WTC11 (cell line): ENCODE measurements around the gene NUP62. TPM values are rescaled to one million over a fixed set of nuclear protein-coding genes. Genes with fewer than 3 reads are reported as not detected.

ENCODE experiments used
- ATAC-seq: fragments of 200-7000 bp; cut with Tn5 transposase; 2 replicates; pipeline ENCODE4 v1.10.0; 2021; ENCODE audit warnings: mild to moderate bottlenecking, moderate library complexity
- CTCF ChIA-PET: fragments of 300-600 bp; sonication (Branson Sonifier 250); formaldehyde crosslinking; loops from one replicate; lab custom pipeline; 2021; ENCODE audit warnings: antibody characterized with exemption; lab: Charles Lee
- POLR2A ChIA-PET: fragments of 350-600 bp; sonication (Branson Sonifier 250); formaldehyde crosslinking; loops from one replicate; lab custom pipeline; 2021; ENCODE audit warnings: antibody characterized with exemption; lab: Charles Lee
- DNase-seq: peaks from one replicate; pipeline ENCODE4 v3.0.0; 2021; ENCODE audit warnings: low spot score
- H3K27ac Mint-ChIP-seq: 2 replicates; pipeline ENCODE4 v1.8.0; 2021; ENCODE audit warnings: mixed read lengths
- H3K27me3 Mint-ChIP-seq: 2 replicates; pipeline ENCODE4 v1.8.0; 2021; ENCODE audit warnings: low read depth, mild to moderate bottlenecking, moderate library complexity, mixed read lengths
- H3K36me3 Mint-ChIP-seq: 2 replicates; pipeline ENCODE4 v1.8.0; 2021; ENCODE audit warnings: mixed read lengths
- H3K4me1 Mint-ChIP-seq: 2 replicates; pipeline ENCODE4 v1.8.0; 2022; ENCODE audit warnings: mixed read lengths
- H3K4me3 Mint-ChIP-seq: 2 replicates; pipeline ENCODE4 v1.8.0; 2021; ENCODE audit warnings: mild to moderate bottlenecking, moderate library complexity, mixed read lengths
- H3K9me3 Mint-ChIP-seq: 2 replicates; pipeline ENCODE4 v1.8.0; 2021; ENCODE audit warnings: mixed read lengths
- ARID4B ChIP-seq: sonication (generic); formaldehyde crosslinking; IDR thresholded peaks from 2 replicates; pipeline ENCODE4 v1.8.0; 2023; ENCODE audit warnings: missing genetic modification reagents, mild to moderate bottlenecking, borderline replicate concordance
- CBFB ChIP-seq: sonication (generic); formaldehyde crosslinking; IDR thresholded peaks from 2 replicates; pipeline ENCODE4 v1.8.1; 2022; ENCODE audit warnings: mild to moderate bottlenecking, low read depth, missing genetic modification reagents
- CDX4 ChIP-seq: fragments of 250-450 bp; sonication (Bioruptor Pico); IDR thresholded peaks from 2 replicates; pipeline ENCODE4 v1.9.0; 2021; ENCODE audit warnings: moderate library complexity, mild to moderate bottlenecking, inconsistent platforms, borderline replicate concordance
- ETV6 ChIP-seq: sonication (generic); formaldehyde crosslinking; IDR thresholded peaks from 2 replicates; pipeline ENCODE4 v1.8.1; 2022; ENCODE audit warnings: mild to moderate bottlenecking, missing genetic modification reagents
- FOXP1 ChIP-seq: sonication (generic); formaldehyde crosslinking; IDR thresholded peaks from 2 replicates; pipeline ENCODE4 v1.8.0; 2022; ENCODE audit warnings: missing genetic modification reagents, mild to moderate bottlenecking, moderate library complexity, borderline replicate concordance
- GABPB1 ChIP-seq: sonication (generic); formaldehyde crosslinking; IDR thresholded peaks from 2 replicates; pipeline ENCODE4 v1.8.1; 2023; ENCODE audit warnings: mild to moderate bottlenecking, missing genetic modification reagents
- IRF1 ChIP-seq: sonication (generic); formaldehyde crosslinking; IDR thresholded peaks from 2 replicates; pipeline ENCODE4 v1.8.0; 2023; ENCODE audit warnings: missing genetic modification reagents
- JAZF1 ChIP-seq: fragments of 250-450 bp; sonication (Bioruptor Pico); IDR thresholded peaks from 2 replicates; pipeline ENCODE4 v1.9.0; 2021; ENCODE audit warnings: moderate library complexity, mild to moderate bottlenecking, inconsistent platforms
- KAT7 ChIP-seq: sonication (generic); formaldehyde crosslinking; IDR thresholded peaks from 2 replicates; pipeline ENCODE4 v1.8.1; 2023; ENCODE audit warnings: missing genetic modification reagents, mild to moderate bottlenecking, borderline replicate concordance
- NR2C2 ChIP-seq: sonication (generic); formaldehyde crosslinking; IDR thresholded peaks from 2 replicates; pipeline ENCODE4 v1.8.0; 2022; ENCODE audit warnings: mild to moderate bottlenecking, missing genetic modification reagents
- PRRX2 ChIP-seq: fragments of 250-450 bp; sonication (Bioruptor Pico); IDR thresholded peaks from 2 replicates; pipeline ENCODE4 v1.8.0; 2021; ENCODE audit warnings: mild to moderate bottlenecking
- RELA ChIP-seq: sonication (generic); formaldehyde crosslinking; IDR thresholded peaks from 2 replicates; pipeline ENCODE4 v1.8.1; 2022; ENCODE audit warnings: missing genetic modification reagents, mild to moderate bottlenecking, borderline replicate concordance
- RORB ChIP-seq: fragments of 250-450 bp; sonication (Bioruptor Pico); IDR thresholded peaks from 2 replicates; pipeline ENCODE4 v1.9.0; 2021; ENCODE audit warnings: mild to moderate bottlenecking
- SMAD4 ChIP-seq: sonication (generic); formaldehyde crosslinking; IDR thresholded peaks from 2 replicates; pipeline ENCODE4 v1.8.0; 2022; ENCODE audit warnings: mild to moderate bottlenecking, missing genetic modification reagents
- SOX15 ChIP-seq: fragments of 250-450 bp; sonication (Bioruptor Pico); IDR thresholded peaks from 2 replicates; pipeline ENCODE4 v1.9.0; 2021; ENCODE audit warnings: mild to moderate bottlenecking
- STAT6 ChIP-seq: sonication (generic); formaldehyde crosslinking; conservative IDR thresholded peaks from 2 replicates; pipeline ENCODE4 v1.8.1; 2023; ENCODE audit warnings: mild to moderate bottlenecking, low read depth, missing genetic modification reagents, moderate library complexity
- TP53 ChIP-seq: sonication (generic); formaldehyde crosslinking; IDR thresholded peaks from 2 replicates; pipeline ENCODE4 v1.8.1; 2023; ENCODE audit warnings: mild to moderate bottlenecking, missing genetic modification reagents
- USF1 ChIP-seq: sonication (generic); formaldehyde crosslinking; IDR thresholded peaks from 2 replicates; pipeline ENCODE4 v1.8.0; 2022; ENCODE audit warnings: mild to moderate bottlenecking, missing genetic modification reagents
- USF2 ChIP-seq: sonication (generic); formaldehyde crosslinking; IDR thresholded peaks from 2 replicates; pipeline ENCODE4 v1.8.1; 2023; ENCODE audit warnings: mild to moderate bottlenecking, missing genetic modification reagents, moderate library complexity
- ZNF121 ChIP-seq: sonication (generic); formaldehyde crosslinking; IDR thresholded peaks from 2 replicates; pipeline ENCODE4 v1.8.0; 2023; ENCODE audit warnings: missing genetic modification reagents
- ZNF263 ChIP-seq: sonication (generic); formaldehyde crosslinking; IDR thresholded peaks from 2 replicates; pipeline ENCODE4 v1.8.1; 2022; ENCODE audit warnings: low read depth, mild to moderate bottlenecking, moderate library complexity, missing genetic modification reagents
- ZNF416 ChIP-seq: fragments of 250-450 bp; sonication (Bioruptor Pico); IDR thresholded peaks from 2 replicates; pipeline ENCODE4 v1.9.0; 2021; ENCODE audit warnings: mild to moderate bottlenecking, inconsistent platforms
- ZNF671 ChIP-seq: fragments of 250-450 bp; sonication (Bioruptor Pico); IDR thresholded peaks from 2 replicates; pipeline ENCODE4 v1.8.0; 2021; ENCODE audit warnings: mild to moderate bottlenecking
- total RNA-seq: library from RNA; stranded (reverse); gene quantifications from 3 replicates; pipeline ENCODE4 v1.2.3, GENCODE V29; 2021

Gene NUP62
- total RNA-seq, 1 experiment from 2014 or later = 87.1 TPM

- TF ChIP-seq ETV6 (CRISPR knock-in tag) (no peak), STAT6 (CRISPR knock-in tag) (no peak), RORB (CRISPR knock-in tag) (no peak), IRF1 (CRISPR knock-in tag) (no peak), SOX15 (no peak), ARID4B (CRISPR knock-in tag) (no peak), USF1 (CRISPR knock-in tag) (no peak), TP53 (CRISPR knock-in tag) (no peak), GABPB1 (CRISPR knock-in tag) (no peak)
- Mint-ChIP-seq H3K27ac (peak overlapping the region; percentile 19; the same call in 1 of the 2 replicates), H3K36me3 (peaks cover 29% of the 10 kb centered on the region), H3K27me3 (peaks cover 4% of the 10 kb centered on the region; the same call in 1 of the 2 replicates), H3K4me3 (peak overlapping the region; percentile 99), H3K4me1 (peaks cover 31% of the 10 kb centered on the region), H3K9me3 (no peaks in the 10 kb centered on the region)
- POLR2A ChIA-PET = interaction anchor here (0.7 kb wide), 2 partner anchors 339 to 545 kb away, joined by 3 to 5 read pairs; no protein-coding TSS in a partner anchor
- CTCF ChIA-PET = interaction anchor here (1.0 to 1.5 kb wide), 2 partner anchors 10 to 12 kb away, joined by 3 to 7 read pairs; no protein-coding TSS in a partner anchor
- no peak for DNase-seq
- ATAC-seq = no peak
Observed at GRCh38 chr19:49927526-49928264, 1.6 kb downstream of the NUP62 start.

GRCh38 chr19:49926515-49926914, 2.8 kb downstream of the NUP62 start:
- Mint-ChIP-seq H3K36me3 (peaks cover 31% of the 10 kb centered on the region), H3K4me1 (peaks cover 40% of the 10 kb centered on the region), H3K9me3 (no peaks in the 10 kb centered on the region), H3K4me3 (no peak overlapping the region), H3K27ac (no peak overlapping the region), H3K27me3 (peaks cover 4% of the 10 kb centered on the region; the same call in 1 of the 2 replicates)
- DNase-seq (no peak), ATAC-seq (no peak)
- ChIA-PET CTCF (no interaction called here), POLR2A (no interaction called here)
- TF ChIP-seq USF2 = no peak
- TF ChIP-seq SMAD4 (CRISPR knock-in tag) = no peak
- TF ChIP-seq CDX4 (CRISPR knock-in tag) = no peak
- TF ChIP-seq KAT7 (CRISPR knock-in tag) = no peak
- no peak for TF ChIP-seq IRF1 (CRISPR knock-in tag)
- no peak for TF ChIP-seq ZNF121 (CRISPR knock-in tag)
- no peak for TF ChIP-seq ZNF671 (CRISPR knock-in tag)
- TF ChIP-seq ZNF263 (CRISPR knock-in tag) = no peak
- TF ChIP-seq CBFB = no peak
- no peak for TF ChIP-seq FOXP1
- TF ChIP-seq JAZF1 = no peak
- no peak for TF ChIP-seq NR2C2
- no peak for TF ChIP-seq ZNF416 (CRISPR knock-in tag)
- TF ChIP-seq PRRX2 (CRISPR knock-in tag) = no peak
- no peak for TF ChIP-seq RELA (CRISPR knock-in tag)
